SK-N-SH (cell line): ENCODE measurements around the gene SLC35F4.

Experiments used
- NRF1 ChIP-seq: IDR thresholded peaks from 2 replicates; pipeline ENCODE4 v1.6.1; 2012; ENCODE audit warnings: low read depth, mild to moderate bottlenecking, low read length
- TAF1 ChIP-seq: IDR thresholded peaks from 2 replicates; pipeline ENCODE4 v1.6.1; 2012; ENCODE audit warnings: low read depth, mild to moderate bottlenecking, low read length, moderate library complexity, borderline replicate concordance
- TF ChIP-seq, protein P1 (sequence below): fragments of 200-600 bp; sonication (generic); IDR thresholded peaks from 2 replicates; pipeline ENCODE4 v1.6.1; 2017; ENCODE audit warnings: antibody characterized with exemption, mild to moderate bottlenecking, moderate library complexity

DNA sequence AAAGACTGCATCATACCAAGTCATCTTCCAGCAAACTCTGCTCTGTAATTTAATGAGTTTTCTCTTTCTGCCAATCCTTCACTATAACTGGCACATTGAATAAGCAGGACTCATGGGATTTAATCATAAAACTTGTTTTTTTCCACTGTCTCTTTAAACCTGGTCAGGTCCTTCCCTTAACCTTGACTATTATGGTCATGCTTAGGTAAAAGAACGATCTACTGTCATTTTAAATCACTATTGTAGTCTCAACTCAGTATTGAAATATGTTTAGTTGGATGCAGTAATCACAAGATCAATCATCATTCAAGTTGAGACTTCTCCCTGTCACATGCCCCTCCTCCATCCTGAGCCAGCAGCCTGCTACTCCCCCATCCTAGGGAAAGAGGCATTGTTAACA is 56.1 kb downstream of the SLC35F4 start:
- TF ChIP-seq NRF1 (no peak), TAF1 (no peak)
- TF ChIP-seq, protein P1, sequence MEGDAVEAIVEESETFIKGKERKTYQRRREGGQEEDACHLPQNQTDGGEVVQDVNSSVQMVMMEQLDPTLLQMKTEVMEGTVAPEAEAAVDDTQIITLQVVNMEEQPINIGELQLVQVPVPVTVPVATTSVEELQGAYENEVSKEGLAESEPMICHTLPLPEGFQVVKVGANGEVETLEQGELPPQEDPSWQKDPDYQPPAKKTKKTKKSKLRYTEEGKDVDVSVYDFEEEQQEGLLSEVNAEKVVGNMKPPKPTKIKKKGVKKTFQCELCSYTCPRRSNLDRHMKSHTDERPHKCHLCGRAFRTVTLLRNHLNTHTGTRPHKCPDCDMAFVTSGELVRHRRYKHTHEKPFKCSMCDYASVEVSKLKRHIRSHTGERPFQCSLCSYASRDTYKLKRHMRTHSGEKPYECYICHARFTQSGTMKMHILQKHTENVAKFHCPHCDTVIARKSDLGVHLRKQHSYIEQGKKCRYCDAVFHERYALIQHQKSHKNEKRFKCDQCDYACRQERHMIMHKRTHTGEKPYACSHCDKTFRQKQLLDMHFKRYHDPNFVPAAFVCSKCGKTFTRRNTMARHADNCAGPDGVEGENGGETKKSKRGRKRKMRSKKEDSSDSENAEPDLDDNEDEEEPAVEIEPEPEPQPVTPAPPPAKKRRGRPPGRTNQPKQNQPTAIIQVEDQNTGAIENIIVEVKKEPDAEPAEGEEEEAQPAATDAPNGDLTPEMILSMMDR: no peak
